Uterus (tissue), 4 donors: ENCODE data around the gene BAIAP2. TPM values are rescaled to one million over a fixed set of nuclear protein-coding genes. Genes with fewer than 3 reads are reported as not detected.

ENCODE experiments used
- DNase-seq, 2 donors: peaks; one replicate each; pipeline ENCODE4 v3.0.0-alpha.2; 2019 to 2020
- H3K27ac ChIP-seq, 2 donors: fragments of 200-600 bp; sonication (generic); 1 replicate in 1 of 2; 2 replicates in 1 of 2; pipeline ENCODE4 v1.5.1; 2016 to 2018
- H3K27me3 ChIP-seq, 2 donors: fragments of 200-600 bp; sonication (generic); one replicate each; pipeline ENCODE4 v1.5.1; 2018 to 2019; ENCODE audit warnings: control low read depth in 1 of 2
- H3K36me3 ChIP-seq, 2 donors: fragments of 200-600 bp; sonication (generic); one replicate each; pipeline ENCODE4 v1.5.1; 2019; ENCODE audit warnings: control low read depth in 1 of 2
- H3K4me1 ChIP-seq, 2 donors: fragments of 200-600 bp; sonication (generic); one replicate each; pipeline ENCODE4 v1.5.1; 2018 to 2019; ENCODE audit warnings: control low read depth in 1 of 2
- H3K4me3 ChIP-seq, 2 donors: fragments of 200-600 bp; sonication (generic); 1 replicate in 1 of 2; 2 replicates in 1 of 2; pipeline ENCODE4 v1.5.1; 2018 to 2019; ENCODE audit warnings: mild to moderate bottlenecking in 1 of 2
- H3K9me3 ChIP-seq, 2 donors: fragments of 200-600 bp; sonication (generic); one replicate each; pipeline ENCODE4 v1.5.1; 2019; ENCODE audit warnings: control low read depth in 1 of 2
- CTCF ChIP-seq, 4 experiments: fragments of 200-600 bp in 2 of 4; fragments of 450-650 bp in 2 of 4; sonication (generic) in 2 of 4; IDR thresholded peaks; one replicate each; pipeline ENCODE4 v1.5.1; 2016 to 2019; ENCODE audit warnings: antibody characterized with exemption in 4 of 4, mild to moderate bottlenecking in 2 of 4, moderate library complexity in 1 of 4
- POLR2A ChIP-seq, 2 donors: fragments of 450-650 bp; IDR thresholded peaks; one replicate each; pipeline ENCODE4 v1.6.1; 2016; ENCODE audit warnings: antibody characterized with exemption in 2 of 2, mild to moderate bottlenecking in 1 of 2, moderate library complexity in 1 of 2
- intact Hi-C: fragments of 100-400 bp; cut with DNase I; formaldehyde crosslinking; loops from one replicate; pipeline ENCODE4 v1.15.1; 2023; ENCODE audit warnings: low total_unique reads
- microRNA counts, 2 donors: library from miRNA; unstranded; fragments of <30 nt; microRNA quantifications; one replicate each; lab custom pipeline; 2016 to 2017
- microRNA-seq: library from miRNA; unstranded; fragments of <30 nt; microRNA quantifications from one replicate; pipeline ENCODE4, GENCODE V29; 2016; ENCODE audit warnings: borderline microRNAs expressed, borderline replicate concordance
- small RNA-seq: library from RNA; depleted of rRNA; stranded (forward); fragments of <200 nt; gene quantifications from one replicate; pipeline ENCODE3, GENCODE V24; 2016
- total RNA-seq, 4 donors: library from RNA; depleted of rRNA in 3 of 4; stranded (reverse); fragments of >200 nt in 3 of 4; gene quantifications; one replicate each; pipeline versions ENCODE4 v1.1.0 to v1.2.4, GENCODE V29; 2014 to 2023
- donor health status: DM: yes; HTN: yes; CAD: no.

Gene BAIAP2
- total RNA-seq, 4 donors from 2014 or later, result 16.5 to 70.7 (median 45.8) TPM

DNA sequence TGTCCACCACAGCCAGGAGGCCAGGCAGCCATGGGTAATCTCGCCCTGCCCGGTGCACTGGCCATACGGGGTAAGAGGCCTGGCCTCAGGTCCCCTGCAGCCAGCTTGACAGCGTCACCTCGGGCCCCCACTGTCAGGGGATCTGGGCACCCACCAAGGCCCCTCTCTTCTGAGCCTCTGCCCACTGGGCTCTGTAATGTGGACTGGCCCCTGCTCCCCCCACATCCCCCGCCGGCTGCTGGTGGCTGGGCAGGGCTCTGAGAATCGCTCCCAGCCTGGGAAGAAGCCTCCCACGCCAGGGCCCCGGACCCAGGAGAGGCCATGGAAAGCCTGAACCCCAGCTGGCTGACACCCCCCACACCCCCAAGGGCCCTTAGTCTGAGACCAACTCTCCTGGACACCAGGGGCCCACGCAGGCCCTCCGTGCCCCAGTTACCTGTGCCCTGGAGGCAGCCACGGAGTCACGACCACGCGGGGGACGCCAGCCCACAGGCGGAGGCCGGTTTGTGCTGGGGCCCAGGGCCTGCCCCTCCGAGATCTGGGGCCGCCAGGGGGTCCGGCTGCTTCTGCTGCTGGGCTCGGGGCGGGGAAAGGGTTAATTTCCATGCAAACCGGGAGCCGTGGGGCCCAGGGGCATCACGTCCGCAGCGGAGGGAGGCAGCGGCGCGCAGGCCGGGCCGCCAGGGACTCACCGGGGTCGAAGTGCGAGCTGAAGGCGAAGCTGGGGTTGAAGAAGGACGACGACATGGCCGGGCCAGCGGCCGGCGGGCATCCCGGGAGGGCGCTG, 130.5 kb downstream of the BAIAP2 start, which contains the start of gene PVALEF:
TSS of gene PVALEF (plus strand) at position 262 of the 787 bp plus-strand sequence. CDS start 15,720 bp downstream, outside the sequence.
- intact Hi-C loops, result no loop called here
- no peak within 1 kb of the TSS for H3K4me3 ChIP-seq
- no peaks in the 10 kb centered on the region for H3K27me3 ChIP-seq
- no peaks in the 10 kb centered on the region for H3K36me3 ChIP-seq
- DNase-seq, result no peak
- no peak within 1 kb of the TSS for H3K27ac ChIP-seq
- TF ChIP-seq POLR2A (IDR thresholded peaks at IDR 0.05) (no peak), CTCF (IDR thresholded peaks at IDR 0.05) (no peak)
- H3K9me3 ChIP-seq, result no peaks in the 10 kb centered on the region
- H3K4me1 ChIP-seq, result peaks cover 0 to 5% of the 10 kb centered on the region in 2 donors

- Histone ChIP-seq H3K27me3 (no peaks in the 10 kb centered on the region), H3K36me3 (no peaks in the 10 kb centered on the region), H3K9me3 (no peaks in the 10 kb centered on the region), H3K27ac (no peak within 1 kb of the TSS), H3K4me3 (no peak within 1 kb of the TSS), H3K4me1 (peaks cover 0 to 5% of the 10 kb centered on the region in 2 donors)
- TF ChIP-seq CTCF (IDR thresholded peaks at IDR 0.05), result no peak
- TF ChIP-seq POLR2A (IDR thresholded peaks at IDR 0.05), result no peak
- no peak for DNase-seq
- intact Hi-C loops, result no loop called here
These were observed 131.1 kb downstream of the BAIAP2 start, which contains the start of gene AATK for GRCh38 chr17:81166033-81166492. AATK (minus strand) TSS chr17:81166221; CDS start chr17:81165992, 229 bp downstream.

MicroRNAs encoded within 50 kb of the gene (microRNA counts, 767-probe panel; counts per million panel counts)
- microRNA hsa-miR-1250 (lab: Ali Mortazavi, UCI) (0 counts per million in 2 donors), microRNA hsa-miR-338-3p (lab: Ali Mortazavi, UCI) (4,541 to 4,917 counts per million in 2 donors), microRNA hsa-miR-338-5p (lab: Ali Mortazavi, UCI) (0 counts per million in 2 donors), microRNA hsa-miR-657 (lab: Ali Mortazavi, UCI) (0 counts per million in 2 donors)

Small RNAs within 50 kb of the gene (microRNA-seq; reads per million reads assigned to microRNA genes)
- gene MIR1250 (not detected), gene MIR3065 (not detected), gene MIR338 (not detected), gene MIR657 (not detected)

Small RNAs within 50 kb of the gene (small RNA-seq; reads per million reads assigned to genes)
- gene MIR1250, result not detected
- 0.24 reads per million for gene MIR3065
- not detected for gene MIR657

Other genes starting within 250 kb of the BAIAP2 start
- 10 to 100 TPM in 3 of 4 donors, 1 to 10 TPM in 1; 3.6 to 33.2 (median 19.8) TPM for gene CHMP6, start 43.3 kb upstream of the BAIAP2 start, total RNA-seq
- gene PVALEF, start 130.4 kb downstream of the BAIAP2 start, total RNA-seq, result not detected
- gene AATK, start 131.1 kb downstream of the BAIAP2 start, total RNA-seq, result 1 to 10 TPM in 2 of 4 donors, under 1 TPM in 2; 0.51 to 5.9 (median 3.0) TPM
- 10 to 100 TPM in 2 of 4 donors, 1 to 10 TPM in 2; 2.9 to 13.3 (median 10.0) TPM for gene CEP131, start 187.8 kb downstream of the BAIAP2 start, total RNA-seq
- gene TEPSIN, start 203.9 kb downstream of the BAIAP2 start, total RNA-seq, result 10 to 100 TPM in 2 of 4 donors, 1 to 10 TPM in 1, not detected in 1; 6.4 to 31.2 (median 22.6) TPM
- gene NDUFAF8, start 204.2 kb downstream of the BAIAP2 start, total RNA-seq, result 10 to 100 TPM in 1 of 4 donors, 1 to 10 TPM in 3; 1.8 to 31.9 (median 6.7) TPM